Stimulated activated naive CD4-positive, alpha-beta T cell (primary cell): ENCODE data around the gene SSPN.

Experiments
- DNase-seq, 6 experiments: peaks; one replicate each; lab custom pipeline; 2025; lab: John Stamatoyannopoulos, UW

The SSPN gene

GRCh38 chr12:26285401-26285800, 90.0 kb downstream of the SSPN start:
- DNase-seq: no peak

GRCh38 chr12:26286186-26286585, 90.8 kb downstream of the SSPN start:
- DNase-seq: no peak

- DNase-seq: no peak
Measured at GRCh38 chr12:26287671-26288381, 92.5 kb downstream of the SSPN start.

DNA sequence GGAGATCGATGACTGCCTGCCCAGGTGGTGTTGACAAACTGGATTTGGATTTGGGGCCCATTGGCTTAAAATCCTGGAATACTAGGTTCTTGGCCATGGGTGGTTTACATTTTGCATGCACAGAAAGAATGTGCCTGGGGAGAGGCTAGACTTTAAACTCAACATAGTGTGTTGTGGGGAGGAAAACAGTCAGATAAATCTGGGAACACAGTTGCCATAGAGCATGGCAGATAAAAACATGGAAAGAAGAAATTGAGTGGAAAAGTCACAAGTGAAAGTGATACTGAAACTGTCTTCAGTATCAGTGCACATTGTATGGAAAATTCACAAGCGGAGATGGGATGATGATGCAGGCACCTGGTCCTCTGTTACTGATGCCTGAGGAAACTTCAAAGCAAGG, 95.2 kb downstream of the SSPN start:
- DNase-seq: no peak

- no peak for DNase-seq
Measured at GRCh38 chr12:26292596-26292995, 97.2 kb downstream of the SSPN start.

- no peak for DNase-seq
Measured at GRCh38 chr12:26293612-26294011, 98.2 kb downstream of the SSPN start.

- no peak for DNase-seq
Measured at GRCh38 chr12:26295001-26295400, 99.6 kb downstream of the SSPN start.

- no peak for DNase-seq
Measured at GRCh38 chr12:26297396-26298070, 102.2 kb downstream of the SSPN start.

GRCh38 chr12:26298785-26299621, 103.6 kb downstream of the SSPN start:
- no peak for DNase-seq

GRCh38 chr12:26299751-26300150, 104.4 kb downstream of the SSPN start:
- no peak for DNase-seq
